GM12864 (cell line): ENCODE measurements around the gene ALDH7A1.
"Not testable (repeated sequence)": the region's sequence is repeated elsewhere in the genome, so short reads cannot be mapped to it uniquely, and the experiment has no call there.

ENCODE experiments used
- DNase-seq: peaks from one replicate; pipeline ENCODE4 v3.0.0-alpha.2; 2011; ENCODE audit warnings: low read depth
- H3K4me3 ChIP-seq: 2 replicates; pipeline ENCODE4 v1.5.1; 2011; ENCODE audit warnings: mild to moderate bottlenecking, low read depth, low read length, control low read depth
- TF ChIP-seq, protein P1 (sequence below): IDR thresholded peaks from 2 replicates; pipeline ENCODE4 v1.5.1; 2011; ENCODE audit warnings: low read depth, mild to moderate bottlenecking, moderate library complexity, low read length, control low read depth, inconsistent platforms; ENCODE audit errors: missing control alignments

Gene ALDH7A1

DNA sequence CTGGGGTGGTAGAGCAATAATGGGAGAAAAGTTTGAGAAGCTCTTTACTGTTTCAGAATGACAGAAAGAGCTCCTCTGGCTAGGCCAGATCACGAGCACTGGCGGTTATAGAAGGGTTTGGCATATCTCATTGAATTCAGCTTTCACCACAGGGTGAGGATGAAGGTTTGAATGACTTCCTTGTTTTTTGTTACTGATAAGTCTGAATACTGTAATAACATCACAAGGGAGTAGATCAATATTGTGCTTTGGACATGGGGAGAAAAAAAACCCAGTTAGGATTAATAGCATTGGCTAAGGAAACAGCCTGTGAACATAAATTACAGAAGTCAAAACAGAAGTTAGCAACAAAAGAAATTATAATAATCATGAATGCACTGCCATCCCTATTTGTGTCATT is 15.1 kb upstream of the ALDH7A1 start:
- TF ChIP-seq, protein P1, sequence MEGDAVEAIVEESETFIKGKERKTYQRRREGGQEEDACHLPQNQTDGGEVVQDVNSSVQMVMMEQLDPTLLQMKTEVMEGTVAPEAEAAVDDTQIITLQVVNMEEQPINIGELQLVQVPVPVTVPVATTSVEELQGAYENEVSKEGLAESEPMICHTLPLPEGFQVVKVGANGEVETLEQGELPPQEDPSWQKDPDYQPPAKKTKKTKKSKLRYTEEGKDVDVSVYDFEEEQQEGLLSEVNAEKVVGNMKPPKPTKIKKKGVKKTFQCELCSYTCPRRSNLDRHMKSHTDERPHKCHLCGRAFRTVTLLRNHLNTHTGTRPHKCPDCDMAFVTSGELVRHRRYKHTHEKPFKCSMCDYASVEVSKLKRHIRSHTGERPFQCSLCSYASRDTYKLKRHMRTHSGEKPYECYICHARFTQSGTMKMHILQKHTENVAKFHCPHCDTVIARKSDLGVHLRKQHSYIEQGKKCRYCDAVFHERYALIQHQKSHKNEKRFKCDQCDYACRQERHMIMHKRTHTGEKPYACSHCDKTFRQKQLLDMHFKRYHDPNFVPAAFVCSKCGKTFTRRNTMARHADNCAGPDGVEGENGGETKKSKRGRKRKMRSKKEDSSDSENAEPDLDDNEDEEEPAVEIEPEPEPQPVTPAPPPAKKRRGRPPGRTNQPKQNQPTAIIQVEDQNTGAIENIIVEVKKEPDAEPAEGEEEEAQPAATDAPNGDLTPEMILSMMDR, result no peak
- no peak overlapping the region for H3K4me3 ChIP-seq
- no peak for DNase-seq

DNA sequence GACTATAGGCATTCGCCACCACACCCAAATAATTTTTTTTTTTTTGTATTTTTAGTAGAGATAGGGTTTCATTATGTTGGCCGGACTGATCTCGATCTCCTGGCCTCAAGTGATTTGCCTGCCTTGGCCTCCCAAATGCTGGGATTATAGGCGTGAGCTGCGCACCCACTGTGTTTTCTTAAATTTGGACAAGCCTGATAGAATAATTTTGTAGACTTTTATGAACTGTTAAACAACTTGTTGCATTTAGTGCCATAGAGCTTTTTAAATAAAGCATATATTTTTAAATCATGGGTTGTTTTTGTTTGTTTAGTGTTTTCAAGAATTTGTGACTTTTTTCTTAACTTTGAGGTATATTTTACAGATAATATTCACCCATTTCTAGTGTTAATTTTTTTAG is 10.5 kb upstream of the ALDH7A1 start:
- H3K4me3 ChIP-seq, result no peak overlapping the region
- no peak for DNase-seq

DNA sequence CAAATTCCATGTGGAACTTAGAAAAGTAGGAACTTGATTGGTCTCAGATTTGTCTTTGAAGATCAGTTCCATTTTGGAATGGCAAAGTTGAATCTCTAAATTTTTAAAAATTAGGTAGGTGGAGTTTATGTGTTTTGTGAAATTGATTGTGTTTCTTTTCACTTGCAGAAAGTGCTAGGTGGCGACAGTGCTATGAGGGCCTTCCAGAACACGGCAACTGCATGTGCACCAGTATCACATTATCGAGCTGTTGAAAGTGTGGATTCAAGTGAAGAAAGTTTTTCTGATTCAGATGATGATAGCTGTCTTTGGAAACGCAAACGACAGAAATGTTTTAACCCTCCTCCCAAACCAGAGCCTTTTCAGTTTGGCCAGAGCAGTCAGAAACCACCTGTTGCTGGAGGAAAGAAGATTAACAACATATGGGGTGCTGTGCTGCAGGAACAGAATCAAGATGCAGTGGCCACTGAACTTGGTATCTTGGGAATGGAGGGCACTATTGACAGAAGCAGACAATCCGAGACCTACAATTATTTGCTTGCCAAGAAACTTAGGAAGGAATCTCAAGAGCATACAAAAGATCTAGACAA is 8.5 kb upstream of the ALDH7A1 start:
- no peak for DNase-seq
- TF ChIP-seq, protein P1, result no peak
- no peak overlapping the region for H3K4me3 ChIP-seq

More for the DNA sequence above, 10.5 kb upstream of the ALDH7A1 start:
- TF ChIP-seq, protein P1, result no peak

DNA sequence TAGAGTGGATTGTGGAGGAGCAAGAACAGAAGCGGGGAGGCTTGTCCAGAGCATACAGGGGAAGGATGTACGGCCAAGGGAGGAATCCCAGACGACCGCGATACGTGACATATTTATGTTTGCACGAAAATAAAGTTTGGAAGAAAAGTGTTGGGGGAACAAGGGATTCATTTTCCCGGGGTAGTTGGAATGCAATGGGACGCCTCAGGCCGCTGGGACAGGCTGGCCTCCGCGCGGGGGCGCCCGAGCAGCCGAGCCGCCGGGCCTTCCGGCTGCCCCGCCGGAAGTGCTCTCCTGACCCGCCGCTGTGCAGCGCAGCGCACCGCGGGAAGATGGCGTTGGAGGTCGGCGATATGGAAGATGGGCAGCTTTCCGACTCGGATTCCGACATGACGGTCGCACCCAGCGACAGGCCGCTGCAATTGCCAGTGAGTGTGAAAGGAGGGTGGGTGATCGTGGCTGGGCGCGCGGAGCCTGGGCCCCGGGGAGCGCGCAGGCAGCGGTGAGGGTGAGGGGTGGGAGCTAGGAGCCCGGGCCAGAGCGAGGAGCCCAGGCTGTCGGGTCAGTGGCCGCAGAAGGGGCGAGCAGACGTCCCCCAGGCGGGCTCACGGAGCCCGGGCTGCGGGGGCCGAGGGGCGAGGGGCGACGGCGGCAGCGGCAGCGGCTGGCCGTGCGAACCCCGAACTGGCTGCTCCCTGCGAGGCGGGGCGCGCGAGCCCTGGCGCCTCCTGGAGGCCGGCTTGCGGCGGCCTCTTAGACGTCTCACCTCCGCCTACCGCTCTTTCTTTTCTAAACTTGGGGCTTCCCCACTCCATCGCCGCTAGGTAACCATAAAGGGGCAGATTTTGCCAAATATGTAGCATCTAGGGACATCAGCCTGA is 5.9 kb upstream of the ALDH7A1 start, which contains the start of gene PHAX:
PHAX (plus strand) TSS at position 317 of the 881 bp plus-strand sequence; CDS start at position 333, 16 bp downstream.
- DNase-seq, result peak; percentile 48
- TF ChIP-seq, protein P1, result peak; percentile 86
- H3K4me3 ChIP-seq, result peak within 1 kb of the TSS; percentile 87

DNA sequence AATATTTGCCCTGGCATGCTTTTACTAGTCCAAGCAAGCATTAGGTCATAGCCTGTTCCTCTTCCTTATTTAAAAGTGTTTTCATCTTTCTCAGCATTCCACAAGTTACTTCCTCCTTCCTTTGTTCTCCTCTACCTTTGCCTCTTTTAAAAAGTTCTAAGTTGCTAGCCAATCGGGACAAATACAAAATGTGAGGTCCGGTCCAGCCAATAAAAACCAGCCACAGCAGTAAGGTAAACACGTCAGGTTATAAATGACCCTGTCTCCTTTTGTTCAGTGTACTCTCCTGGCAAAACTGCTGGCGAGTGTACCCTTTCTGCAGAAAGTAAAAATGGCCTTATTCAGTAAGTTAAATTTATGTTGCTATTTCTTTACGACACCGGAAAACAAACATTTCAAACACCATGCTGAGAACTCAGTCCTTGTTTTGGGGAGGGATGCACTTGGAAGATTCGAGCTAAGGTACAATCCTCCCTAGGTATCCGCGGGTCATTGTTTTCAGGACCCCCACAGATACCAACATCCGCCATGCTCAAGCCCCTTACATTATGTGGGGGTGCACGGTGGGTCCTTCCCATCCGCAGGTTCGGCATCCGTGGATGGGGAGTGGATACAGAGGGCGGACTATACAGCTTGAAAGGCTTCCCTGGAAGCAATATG is 5.1 kb upstream of the ALDH7A1 start:
- H3K4me3 ChIP-seq, result peak overlapping the region; percentile 87; the same call in 1 of the 2 replicates
- DNase-seq, result not testable (repeated sequence)

DNA sequence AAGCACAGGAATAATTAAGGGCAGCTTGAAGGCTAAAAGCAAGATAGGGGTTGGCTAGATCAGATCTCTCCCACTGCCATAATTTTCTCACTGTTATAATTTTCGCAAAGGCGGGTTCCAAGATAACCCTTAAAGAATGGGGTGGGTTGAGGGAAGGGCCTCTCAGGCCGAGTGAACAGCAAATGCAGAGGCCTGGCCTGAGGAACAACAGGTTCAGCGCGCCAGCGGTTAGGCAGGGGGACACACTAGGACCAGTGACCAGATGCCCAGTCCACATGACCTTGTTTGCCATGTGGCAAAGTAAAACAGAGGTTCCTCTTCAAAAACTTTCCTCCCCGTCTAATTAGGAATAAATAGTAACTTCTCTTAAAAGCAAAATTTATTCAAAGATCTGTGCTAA is 4.5 kb upstream of the ALDH7A1 start:
- TF ChIP-seq, protein P1, result no peak
- DNase-seq, result no peak
- no peak overlapping the region for H3K4me3 ChIP-seq

DNA sequence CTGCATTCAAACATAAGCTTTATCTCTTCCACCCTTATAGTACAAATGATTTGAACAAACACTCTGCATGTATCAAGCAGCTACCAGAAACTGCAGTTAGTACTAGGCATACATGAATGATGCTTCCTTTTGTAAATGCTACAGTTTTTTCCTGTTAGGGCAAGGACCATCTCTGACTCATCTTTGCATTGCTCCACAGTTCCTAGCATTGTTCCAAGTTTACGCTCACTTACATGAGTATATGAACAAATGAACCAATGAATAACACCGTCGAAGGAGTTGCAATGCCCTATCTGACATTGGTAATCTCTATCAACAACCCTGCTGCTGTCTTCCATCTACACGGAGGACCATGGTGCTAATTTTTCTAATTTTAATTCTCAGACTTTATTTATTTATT is 2.1 kb upstream of the ALDH7A1 start:
- no peak overlapping the region for H3K4me3 ChIP-seq
- TF ChIP-seq, protein P1, result no peak
- no peak for DNase-seq
